GM12874 (cell line): ENCODE measurements around the gene TMEM123.

ENCODE experiments used
- TF ChIP-seq, protein P1 (sequence below): IDR thresholded peaks from 2 replicates; pipeline ENCODE4 v1.5.1; 2011; ENCODE audit warnings: low read depth, mild to moderate bottlenecking, control low read depth, low read length, moderate library complexity; ENCODE audit not compliant: insufficient read depth

Gene TMEM123

DNA sequence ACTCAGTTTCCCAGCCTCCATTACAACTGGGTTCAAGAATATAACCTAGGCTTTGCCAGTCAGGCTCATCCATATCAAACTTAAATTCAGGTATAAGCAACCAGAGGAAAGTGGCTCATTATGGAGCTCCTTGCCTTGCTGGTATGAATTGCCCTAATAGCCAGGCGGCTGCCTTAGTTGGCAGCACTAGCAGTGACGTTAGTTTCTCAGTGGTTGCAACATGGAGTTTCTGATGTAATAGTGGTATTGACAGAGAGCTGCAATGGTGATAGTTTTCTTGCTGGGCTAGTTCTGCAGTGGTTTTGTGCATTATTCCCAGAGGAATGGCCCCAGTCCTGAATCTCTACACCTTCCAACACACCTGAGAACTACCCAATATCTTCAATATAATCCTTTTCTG, 3.8 kb upstream of the TMEM123 start:
- TF ChIP-seq, protein P1, sequence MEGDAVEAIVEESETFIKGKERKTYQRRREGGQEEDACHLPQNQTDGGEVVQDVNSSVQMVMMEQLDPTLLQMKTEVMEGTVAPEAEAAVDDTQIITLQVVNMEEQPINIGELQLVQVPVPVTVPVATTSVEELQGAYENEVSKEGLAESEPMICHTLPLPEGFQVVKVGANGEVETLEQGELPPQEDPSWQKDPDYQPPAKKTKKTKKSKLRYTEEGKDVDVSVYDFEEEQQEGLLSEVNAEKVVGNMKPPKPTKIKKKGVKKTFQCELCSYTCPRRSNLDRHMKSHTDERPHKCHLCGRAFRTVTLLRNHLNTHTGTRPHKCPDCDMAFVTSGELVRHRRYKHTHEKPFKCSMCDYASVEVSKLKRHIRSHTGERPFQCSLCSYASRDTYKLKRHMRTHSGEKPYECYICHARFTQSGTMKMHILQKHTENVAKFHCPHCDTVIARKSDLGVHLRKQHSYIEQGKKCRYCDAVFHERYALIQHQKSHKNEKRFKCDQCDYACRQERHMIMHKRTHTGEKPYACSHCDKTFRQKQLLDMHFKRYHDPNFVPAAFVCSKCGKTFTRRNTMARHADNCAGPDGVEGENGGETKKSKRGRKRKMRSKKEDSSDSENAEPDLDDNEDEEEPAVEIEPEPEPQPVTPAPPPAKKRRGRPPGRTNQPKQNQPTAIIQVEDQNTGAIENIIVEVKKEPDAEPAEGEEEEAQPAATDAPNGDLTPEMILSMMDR, result no peak

DNA sequence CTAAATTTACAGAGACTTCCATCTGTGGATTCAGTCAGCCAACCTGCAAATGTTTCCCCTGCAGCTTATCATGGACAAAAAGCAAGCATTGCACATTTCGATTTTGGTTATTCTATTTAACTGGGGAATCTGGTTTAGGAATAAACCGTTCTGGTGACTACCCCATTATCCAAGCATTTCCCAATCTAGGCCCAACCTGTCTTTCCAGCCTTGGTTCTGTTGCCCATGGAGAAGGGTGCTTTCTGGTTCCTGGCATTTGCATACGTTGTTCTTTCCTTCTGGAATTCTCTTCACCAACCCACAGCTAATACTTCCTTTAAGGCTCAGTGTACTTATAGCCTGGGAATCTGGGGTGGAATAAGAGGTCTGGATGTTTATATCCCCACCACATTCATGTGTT, 1.4 kb upstream of the TMEM123 start:
- TF ChIP-seq, protein P1, result no peak

DNA sequence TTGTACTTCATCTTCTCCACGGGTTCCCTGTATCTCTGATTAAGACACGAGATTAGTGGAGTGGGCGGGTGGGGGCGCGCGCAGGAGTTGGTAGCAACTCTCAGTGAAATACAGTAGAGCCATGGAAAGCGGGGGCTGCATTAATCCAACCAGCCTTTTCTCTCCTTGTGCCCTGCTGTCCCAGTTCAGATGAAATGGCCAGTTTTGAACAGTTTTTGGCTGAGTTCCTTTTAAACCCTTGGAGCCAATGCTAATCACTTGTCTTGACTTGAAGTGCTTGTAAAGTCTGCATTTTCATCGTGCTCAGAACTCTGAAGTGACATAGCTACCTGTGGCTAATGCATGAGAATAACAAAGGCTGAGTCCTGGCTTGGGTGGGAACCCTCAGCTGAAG, 734 bp upstream of the TMEM123 start:
- TF ChIP-seq, protein P1, result no peak

DNA sequence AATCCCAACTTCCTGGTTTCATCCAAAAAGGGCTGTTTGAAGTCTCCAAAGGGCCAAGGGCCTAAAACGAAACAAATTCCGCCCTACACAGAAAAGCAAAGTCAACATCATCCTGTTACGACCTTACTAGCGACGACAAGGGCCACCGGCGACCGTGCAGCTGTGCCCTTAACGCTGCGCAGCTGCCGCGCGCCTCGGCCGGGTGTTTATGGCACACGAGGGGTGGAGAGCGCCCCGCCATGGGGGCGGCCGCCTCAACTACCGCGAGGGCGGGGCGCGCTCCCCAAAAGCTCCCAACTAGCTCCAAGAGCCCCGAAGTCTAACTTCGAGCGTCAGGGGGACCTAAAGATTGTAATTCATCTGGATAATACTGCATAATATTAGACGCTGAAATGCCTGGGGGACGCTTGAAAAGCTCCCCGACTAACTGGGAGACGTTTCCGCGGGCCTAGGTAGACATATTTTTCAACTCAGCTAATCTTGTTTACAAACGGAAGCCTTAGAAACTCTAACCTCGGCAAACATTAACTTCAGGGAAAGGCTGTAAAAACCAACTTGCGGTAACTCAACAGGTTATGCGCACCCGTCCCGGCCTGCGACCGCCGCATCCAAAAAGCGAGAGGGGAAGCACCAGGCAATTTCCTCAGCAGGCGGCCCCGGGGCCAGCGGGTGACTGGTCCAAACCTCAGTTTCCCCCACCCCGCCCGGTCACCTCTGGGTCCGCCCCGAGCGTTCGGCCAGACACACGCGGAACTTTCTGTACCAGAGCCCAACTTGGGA, 694 bp downstream of the TMEM123 start:
- TF ChIP-seq, protein P1, result peak; percentile 34; the same call in 1 of the 2 replicates

DNA sequence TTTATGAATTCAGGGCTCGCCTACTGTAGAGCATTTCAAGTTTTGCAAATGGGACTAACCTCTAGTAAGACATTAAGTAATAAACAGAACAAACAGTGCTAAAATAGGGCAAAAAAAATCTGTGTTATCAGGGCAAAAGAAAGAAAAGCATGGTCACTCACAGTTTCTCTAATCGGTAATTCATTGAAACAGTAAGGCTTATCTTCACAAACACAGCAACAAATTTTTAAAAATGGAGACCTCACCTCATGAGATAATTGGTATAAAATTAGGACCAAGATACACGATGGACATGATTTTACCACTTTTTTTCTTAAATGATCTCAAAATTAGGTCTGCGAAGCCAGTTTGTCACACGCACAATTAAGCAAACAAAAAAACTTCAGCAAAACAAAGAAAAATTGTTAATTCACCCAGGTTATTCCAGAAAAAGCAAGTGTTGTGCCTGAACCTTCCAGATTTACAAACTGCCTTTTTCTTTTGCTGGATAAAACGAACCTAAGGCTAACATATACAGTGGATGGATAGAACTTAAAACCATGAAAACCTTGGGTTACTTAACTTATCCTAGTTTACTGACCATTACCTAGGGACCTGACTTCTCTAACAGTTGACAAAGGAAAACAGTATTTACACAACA, 1.4 kb downstream of the TMEM123 start:
- TF ChIP-seq, protein P1, result no peak

DNA sequence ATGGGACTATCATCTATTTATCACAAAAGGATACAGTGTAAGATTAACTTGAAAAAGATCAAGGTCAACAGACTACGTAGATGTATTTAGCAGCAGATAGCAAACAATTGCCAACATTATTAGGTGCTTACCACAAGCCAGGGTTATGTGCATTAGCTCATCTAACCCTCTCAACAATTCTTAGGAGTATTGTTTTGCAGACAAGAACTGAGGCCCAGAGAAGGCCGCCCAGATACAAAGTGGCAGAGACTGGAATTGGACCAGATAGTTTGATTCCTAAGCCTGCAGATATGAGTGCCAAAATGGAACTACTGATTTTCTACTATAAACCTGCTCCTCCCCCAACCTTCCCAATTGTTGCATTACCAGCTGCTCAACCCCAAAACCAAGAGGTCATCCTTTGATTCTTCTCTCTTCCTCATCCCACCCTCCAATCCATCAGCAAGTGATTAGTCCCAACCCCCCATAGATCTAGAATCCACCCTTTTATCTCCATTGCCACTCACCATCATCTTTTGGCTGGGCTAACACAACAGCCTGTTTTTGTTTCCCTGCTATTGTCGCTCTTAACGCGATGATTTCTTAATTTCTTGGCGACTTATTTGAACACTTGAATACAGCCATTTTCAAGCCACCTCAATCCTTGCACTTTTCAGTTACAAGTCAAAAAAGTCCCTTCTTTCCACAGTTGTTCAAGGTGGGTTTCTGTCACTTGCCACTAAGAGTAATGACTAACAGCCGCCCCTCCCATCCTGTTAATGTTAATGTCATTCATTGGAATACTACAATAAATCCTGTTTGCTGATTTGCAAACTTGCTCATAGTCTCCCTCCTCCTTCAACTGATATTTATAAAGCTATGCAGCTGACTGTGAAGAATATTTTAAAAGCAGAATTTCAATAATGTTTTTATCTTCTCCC, 2.7 kb downstream of the TMEM123 start:
- TF ChIP-seq, protein P1, result no peak

DNA sequence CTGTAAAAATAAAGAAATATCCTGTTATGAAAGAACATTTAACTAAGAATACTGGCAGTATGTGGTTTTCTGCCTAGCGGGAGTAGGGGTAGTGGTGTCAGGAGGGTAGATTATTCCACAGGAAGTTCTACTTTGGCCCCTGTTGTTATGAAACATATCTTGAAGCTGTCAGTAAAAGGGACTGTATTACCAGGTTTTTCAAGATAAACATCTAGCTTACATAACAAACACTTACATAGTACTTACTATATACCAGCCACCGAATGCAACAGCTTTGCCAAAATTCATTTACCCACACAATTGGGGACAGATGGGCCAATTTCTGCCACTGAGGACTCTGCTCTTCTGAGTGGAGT, 3.7 kb downstream of the TMEM123 start:
- TF ChIP-seq, protein P1, result no peak
